GM18526 (cell line): ENCODE results near the gene MN1.

Experiments
- POLR2A ChIP-seq: IDR thresholded peaks from 3 replicates; pipeline ENCODE4 v1.6.1; 2011; ENCODE audit not compliant: insufficient read length; ENCODE audit errors: extremely low read depth

The MN1 gene

GRCh38 chr22:27734066-27734465 lies 67.5 kb downstream of the MN1 start:
- no peak for TF ChIP-seq POLR2A

GRCh38 chr22:27732841-27733240 lies 68.7 kb downstream of the MN1 start:
- TF ChIP-seq POLR2A = no peak

GRCh38 chr22:27732391-27732790 lies 69.2 kb downstream of the MN1 start:
- no peak for TF ChIP-seq POLR2A

GRCh38 chr22:27731621-27732020 lies 69.9 kb downstream of the MN1 start:
- no peak for TF ChIP-seq POLR2A

- no peak for TF ChIP-seq POLR2A
These were observed 70.7 kb downstream of the MN1 start for GRCh38 chr22:27730641-27731433.

- TF ChIP-seq POLR2A = no peak
These were observed 72.3 kb downstream of the MN1 start for GRCh38 chr22:27729246-27729645.

- no peak for TF ChIP-seq POLR2A
These were observed 73.7 kb downstream of the MN1 start for GRCh38 chr22:27727673-27728451.

- no peak for TF ChIP-seq POLR2A
These were observed 74.7 kb downstream of the MN1 start for GRCh38 chr22:27726686-27727449.

- TF ChIP-seq POLR2A = no peak
These were observed 75.2 kb downstream of the MN1 start for GRCh38 chr22:27726331-27726685.

GRCh38 chr22:27725661-27726060 lies 75.9 kb downstream of the MN1 start:
- no peak for TF ChIP-seq POLR2A

- no peak for TF ChIP-seq POLR2A
These were observed 76.8 kb downstream of the MN1 start for GRCh38 chr22:27724709-27725108.

GRCh38 chr22:27724157-27724556 lies 77.4 kb downstream of the MN1 start:
- no peak for TF ChIP-seq POLR2A

- no peak for TF ChIP-seq POLR2A
These were observed 77.8 kb downstream of the MN1 start for GRCh38 chr22:27723708-27724107.

GRCh38 chr22:27723158-27723557 lies 78.4 kb downstream of the MN1 start:
- no peak for TF ChIP-seq POLR2A

GRCh38 chr22:27720860-27721259 lies 80.7 kb downstream of the MN1 start:
- no peak for TF ChIP-seq POLR2A
